ENCODE results near the gene DCLK1. TPM values are rescaled to one million over a fixed set of nuclear protein-coding genes. Genes with fewer than 3 reads are reported as not detected.
A peak's percentile ranks its signal among the peaks of the same experiment; 100 is the strongest.

DCLK1 gene
- total RNA-seq, 4 donors from 2014 or later: 0.72 to 9.1 (median 4.9) TPM

- 49 to 53% methylated on average over 1 of the region's 1 CpG for WGBS, 2 donors
- no peak for DNase-seq
- TF ChIP-seq POLR2A (IDR thresholded peaks at IDR 0.05) (no peak), CTCF (IDR thresholded peaks at IDR 0.05) (no peak)
- no peaks in the 10 kb centered on the region for H3K9me3 ChIP-seq
- H3K4me1 ChIP-seq: peaks cover 0 to 14% (median 0%) of the 10 kb centered on the region in 3 donors
- no peak overlapping the region for H3K4me3 ChIP-seq
- no peaks in the 10 kb centered on the region for H3K27me3 ChIP-seq
- intact Hi-C loops (cut with DNase I): no loop called here
- no peaks in the 10 kb centered on the region for H3K36me3 ChIP-seq
- peak overlapping the region in 3 of 4 donors; percentile 44 to 77 (median 64) for H3K27ac ChIP-seq
Observed at GRCh38 chr13:35957241-35957731, 173.9 kb downstream of the DCLK1 start.

GRCh38 chr13:35956074-35956473 lies 175.1 kb downstream of the DCLK1 start:
- peak overlapping the region in 3 of 4 donors; percentile 22 to 64 (median 49) for H3K27ac ChIP-seq
- H3K4me3 ChIP-seq: no peak overlapping the region
- TF ChIP-seq POLR2A (IDR thresholded peaks at IDR 0.05): no peak
- TF ChIP-seq CTCF (IDR thresholded peaks at IDR 0.05): no peak
- DNase-seq: no peak
- intact Hi-C loops (cut with DNase I): no loop called here
- H3K4me1 ChIP-seq: peaks cover 0 to 14% (median 0%) of the 10 kb centered on the region in 3 donors
- H3K27me3 ChIP-seq: no peaks in the 10 kb centered on the region
- H3K9me3 ChIP-seq: no peaks in the 10 kb centered on the region
- H3K36me3 ChIP-seq: no peaks in the 10 kb centered on the region

- intact Hi-C loops (cut with DNase I): no loop called here
- peaks cover 0 to 14% (median 0%) of the 10 kb centered on the region in 3 donors for H3K4me1 ChIP-seq
- H3K27ac ChIP-seq: peak overlapping the region in 1 of 4 donors; percentile 40
- H3K9me3 ChIP-seq: no peaks in the 10 kb centered on the region
- no peak for DNase-seq
- H3K36me3 ChIP-seq: no peaks in the 10 kb centered on the region
- H3K4me3 ChIP-seq: no peak overlapping the region
- no peaks in the 10 kb centered on the region for H3K27me3 ChIP-seq
- WGBS, 2 donors: 25 to 33% methylated on average over 3 of the region's 3 CpGs
- TF ChIP-seq POLR2A (IDR thresholded peaks at IDR 0.05): no peak
- no peak for TF ChIP-seq CTCF (IDR thresholded peaks at IDR 0.05)
Observed at GRCh38 chr13:35954207-35954560, 177.0 kb downstream of the DCLK1 start.

GRCh38 chr13:35953537-35954206 lies 177.5 kb downstream of the DCLK1 start:
- Histone ChIP-seq H3K9me3 (no peaks in the 10 kb centered on the region), H3K27ac (peak overlapping the region in 2 of 4 donors; percentile 30 to 40), H3K4me3 (no peak overlapping the region), H3K27me3 (no peaks in the 10 kb centered on the region), H3K36me3 (no peaks in the 10 kb centered on the region), H3K4me1 (peaks cover 0 to 14% (median 0%) of the 10 kb centered on the region in 3 donors)
- TF ChIP-seq CTCF (IDR thresholded peaks at IDR 0.05) (peak in 4 of 6 experiments; percentile 25 to 48 (median 37)), POLR2A (IDR thresholded peaks at IDR 0.05) (no peak)
- intact Hi-C loops (cut with DNase I): no loop called here
- no peak for DNase-seq
- WGBS, 2 donors: 6 to 14% methylated on average over 12 of the region's 12 CpGs

GRCh38 chr13:35947315-35947714 lies 183.9 kb downstream of the DCLK1 start:
- Histone ChIP-seq H3K27me3 (no peaks in the 10 kb centered on the region), H3K36me3 (no peaks in the 10 kb centered on the region), H3K9me3 (no peaks in the 10 kb centered on the region), H3K4me1 (no peaks in the 10 kb centered on the region), H3K4me3 (no peak overlapping the region), H3K27ac (no peak overlapping the region)
- no peak for DNase-seq
- intact Hi-C loops (cut with DNase I): no loop called here
- TF ChIP-seq POLR2A (IDR thresholded peaks at IDR 0.05): no peak
- TF ChIP-seq CTCF (IDR thresholded peaks at IDR 0.05): no peak
- WGBS, 2 donors: 48 to 63% methylated on average over 4 of the region's 4 CpGs

Measured in esophagus squamous epithelium (tissue), 5 donors.